MM.1S (cell line): Measurements from ENCODE around the gene COX14.

Source experiments
- EZH2 ChIP-seq: fragments of 300-600 bp; sonication (generic); optimal IDR thresholded peaks from 2 replicates; pipeline ENCODE3; 2017; ENCODE audit warnings: low read depth, mild to moderate bottlenecking, antibody characterized with exemption, low read length, mixed read lengths
- TF ChIP-seq, protein P1 (sequence below): fragments of 300-600 bp; sonication (generic); IDR thresholded peaks from 2 replicates; pipeline ENCODE4 v1.5.1; 2016; ENCODE audit warnings: antibody characterized with exemption, low read length, mixed read lengths

DNA sequence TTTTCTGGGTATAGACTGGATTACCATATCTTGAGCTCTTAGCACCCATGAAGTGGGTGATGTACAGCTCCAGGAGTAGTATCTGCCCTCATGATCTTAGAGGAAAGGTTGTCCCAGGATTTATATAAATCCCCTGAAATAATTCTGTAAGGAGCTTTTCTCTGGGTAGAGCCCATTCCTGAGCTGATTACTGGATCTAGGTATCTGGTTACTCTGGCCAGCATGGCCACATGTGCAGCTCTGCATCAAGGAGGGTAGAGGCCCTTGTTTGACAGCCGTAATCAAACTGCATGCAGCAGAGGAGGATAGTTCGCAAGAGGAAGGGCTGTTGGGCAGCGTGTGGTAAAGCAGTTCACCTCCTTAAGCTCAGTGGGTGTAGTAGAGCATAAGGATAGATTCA is 8.5 kb downstream of the COX14 start:
- TF ChIP-seq, protein P1, sequence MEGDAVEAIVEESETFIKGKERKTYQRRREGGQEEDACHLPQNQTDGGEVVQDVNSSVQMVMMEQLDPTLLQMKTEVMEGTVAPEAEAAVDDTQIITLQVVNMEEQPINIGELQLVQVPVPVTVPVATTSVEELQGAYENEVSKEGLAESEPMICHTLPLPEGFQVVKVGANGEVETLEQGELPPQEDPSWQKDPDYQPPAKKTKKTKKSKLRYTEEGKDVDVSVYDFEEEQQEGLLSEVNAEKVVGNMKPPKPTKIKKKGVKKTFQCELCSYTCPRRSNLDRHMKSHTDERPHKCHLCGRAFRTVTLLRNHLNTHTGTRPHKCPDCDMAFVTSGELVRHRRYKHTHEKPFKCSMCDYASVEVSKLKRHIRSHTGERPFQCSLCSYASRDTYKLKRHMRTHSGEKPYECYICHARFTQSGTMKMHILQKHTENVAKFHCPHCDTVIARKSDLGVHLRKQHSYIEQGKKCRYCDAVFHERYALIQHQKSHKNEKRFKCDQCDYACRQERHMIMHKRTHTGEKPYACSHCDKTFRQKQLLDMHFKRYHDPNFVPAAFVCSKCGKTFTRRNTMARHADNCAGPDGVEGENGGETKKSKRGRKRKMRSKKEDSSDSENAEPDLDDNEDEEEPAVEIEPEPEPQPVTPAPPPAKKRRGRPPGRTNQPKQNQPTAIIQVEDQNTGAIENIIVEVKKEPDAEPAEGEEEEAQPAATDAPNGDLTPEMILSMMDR, result no peak
- TF ChIP-seq EZH2, result no peak
